KOPT-K1 (cell line): ENCODE measurements around the gene RAB1A.

ENCODE experiments used
- H3K27ac ChIP-seq: fragments of 200-600 bp; sonication (generic); 2 replicates; pipeline ENCODE4 v1.5.1; 2016; ENCODE audit warnings: antibody characterized with exemption, mild to moderate bottlenecking, low read depth, low read length; ENCODE audit not compliant: poor library complexity, severe bottlenecking
- H3K36me3 ChIP-seq: fragments of 200-600 bp; sonication (generic); 2 replicates; pipeline ENCODE4 v1.5.1; 2017; ENCODE audit warnings: antibody characterized with exemption, mild to moderate bottlenecking, low read length, moderate library complexity; ENCODE audit not compliant: insufficient read depth
- H3K9me3 ChIP-seq: fragments of 200-600 bp; sonication (generic); 2 replicates; pipeline ENCODE4 v1.5.1; 2017; ENCODE audit warnings: antibody characterized with exemption, low read length, mild to moderate bottlenecking; ENCODE audit not compliant: insufficient read depth, poor library complexity, severe bottlenecking

RAB1A gene

DNA sequence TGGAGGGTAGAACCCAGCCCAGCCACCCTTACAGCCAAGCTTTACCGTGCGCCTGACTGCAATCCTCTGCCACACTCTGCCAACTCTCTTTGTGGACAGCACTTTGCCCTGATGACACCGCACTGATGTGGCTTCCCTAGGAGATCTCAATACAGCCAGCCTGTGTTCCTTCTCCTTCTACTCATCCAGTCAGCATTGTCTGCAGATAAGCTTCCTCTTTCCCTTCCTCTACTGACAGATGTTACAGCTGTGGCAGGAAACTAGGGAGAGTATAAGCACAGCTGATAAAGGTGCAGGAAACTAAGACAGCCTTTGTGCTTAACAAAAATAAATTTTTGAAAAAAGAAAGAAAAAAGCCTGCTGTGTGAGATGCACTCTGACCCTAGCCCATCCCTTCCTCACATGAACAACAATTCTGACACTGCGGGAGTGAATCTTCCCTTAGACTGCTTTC lies 48.6 kb downstream of the RAB1A start:
- Histone ChIP-seq H3K36me3 (peaks cover 93% of the 10 kb centered on the region), H3K9me3 (no peaks in the 10 kb centered on the region), H3K27ac (no peak overlapping the region)

DNA sequence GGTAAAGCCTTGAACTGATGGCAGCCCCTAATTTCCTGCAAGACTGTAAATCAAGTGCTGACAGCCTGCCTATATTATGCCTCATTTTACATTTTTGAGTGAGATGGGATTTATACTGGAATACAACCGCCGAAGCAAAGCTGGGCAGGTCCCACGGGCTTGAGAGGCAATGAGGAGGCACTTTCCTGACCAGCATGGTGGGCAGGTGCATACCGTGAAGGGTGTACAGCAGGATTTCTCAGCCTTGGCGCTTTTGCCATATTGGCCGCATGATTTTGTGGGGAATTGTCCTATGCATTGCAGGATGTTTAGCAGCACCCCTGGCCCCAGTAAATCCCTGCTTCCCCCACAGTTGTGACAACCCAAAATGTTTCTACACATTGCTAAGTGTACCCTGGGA lies 50.9 kb downstream of the RAB1A start:
- H3K27ac ChIP-seq: no peak overlapping the region
- H3K9me3 ChIP-seq: no peaks in the 10 kb centered on the region
- H3K36me3 ChIP-seq: peaks cover 93% of the 10 kb centered on the region

DNA sequence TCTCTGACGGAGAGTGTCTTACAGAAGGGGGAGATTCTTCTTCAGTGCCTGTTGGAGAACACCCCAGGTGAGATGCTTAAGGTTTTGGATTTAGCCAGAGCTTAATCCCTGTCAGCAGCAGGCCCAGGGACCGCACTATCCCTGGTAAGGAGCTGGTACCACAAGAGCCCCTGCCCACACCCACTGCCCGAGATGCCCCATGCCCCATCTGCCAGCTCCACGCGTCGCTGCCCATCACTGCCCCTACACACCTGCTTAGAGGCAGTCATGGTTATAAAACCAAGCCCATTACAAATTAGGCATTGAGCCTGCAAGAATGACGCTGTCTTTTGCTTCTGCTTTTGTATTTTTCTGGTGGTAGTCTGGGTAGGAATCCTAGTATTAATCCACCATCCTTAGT lies 52.0 kb downstream of the RAB1A start:
- peaks cover 93% of the 10 kb centered on the region for H3K36me3 ChIP-seq
- H3K27ac ChIP-seq: no peak overlapping the region
- H3K9me3 ChIP-seq: no peaks in the 10 kb centered on the region

DNA sequence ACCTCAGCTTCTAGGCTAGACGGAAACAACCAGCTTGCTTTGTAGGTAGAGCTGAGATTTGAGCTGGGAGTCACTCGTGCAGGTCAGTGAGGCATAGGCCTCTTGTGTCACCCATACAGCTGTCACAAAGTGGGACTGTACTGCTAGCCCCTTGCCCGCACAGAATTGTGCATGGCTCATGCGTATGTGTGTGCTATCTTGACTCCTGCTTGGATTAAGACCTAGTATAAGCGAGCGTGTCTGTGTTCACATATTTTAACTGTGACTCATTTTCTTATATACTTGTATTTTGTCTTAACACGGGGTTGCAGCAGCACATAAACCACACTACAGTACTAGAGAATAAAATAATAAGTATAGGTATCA lies 53.6 kb downstream of the RAB1A start:
- Histone ChIP-seq H3K36me3 (peaks cover 93% of the 10 kb centered on the region), H3K9me3 (no peaks in the 10 kb centered on the region), H3K27ac (no peak overlapping the region)

DNA sequence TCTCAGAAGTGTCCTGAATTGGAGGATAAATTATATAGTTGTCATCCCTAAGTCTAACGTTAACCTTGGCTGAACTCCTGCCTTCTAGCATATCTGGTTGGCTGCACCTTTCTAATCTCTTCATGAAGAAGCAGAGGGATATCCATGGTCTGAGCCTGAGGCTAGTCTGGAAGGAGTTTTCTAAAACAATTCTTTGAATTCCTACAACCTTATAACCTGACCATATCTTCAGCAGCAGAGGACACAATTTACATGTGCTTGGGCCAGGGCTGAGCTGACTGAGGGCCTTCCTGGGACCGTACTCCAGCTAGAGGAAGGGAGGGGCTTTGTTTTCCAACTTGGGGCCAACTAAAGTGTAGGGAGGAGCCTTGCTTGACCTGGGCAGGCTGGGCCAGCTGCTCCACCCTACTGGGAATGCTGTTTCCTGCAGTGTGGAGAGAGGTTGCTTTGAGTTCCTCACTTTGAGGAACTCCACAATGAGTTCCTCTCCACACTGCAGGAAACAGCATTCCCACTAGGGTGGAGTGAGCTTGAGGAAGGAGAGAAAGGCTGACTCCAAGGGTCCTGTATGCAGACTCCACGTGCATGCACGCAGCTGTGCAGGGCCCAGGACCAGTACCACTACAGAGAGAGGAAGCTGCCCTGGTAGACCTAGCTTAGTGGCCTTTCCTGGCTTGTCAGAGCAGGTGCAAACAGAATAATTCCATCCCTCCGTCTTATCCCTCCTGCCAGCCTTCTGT lies 54.1 kb downstream of the RAB1A start:
- Histone ChIP-seq H3K36me3 (peaks cover 93% of the 10 kb centered on the region), H3K9me3 (no peaks in the 10 kb centered on the region), H3K27ac (no peak overlapping the region)

DNA sequence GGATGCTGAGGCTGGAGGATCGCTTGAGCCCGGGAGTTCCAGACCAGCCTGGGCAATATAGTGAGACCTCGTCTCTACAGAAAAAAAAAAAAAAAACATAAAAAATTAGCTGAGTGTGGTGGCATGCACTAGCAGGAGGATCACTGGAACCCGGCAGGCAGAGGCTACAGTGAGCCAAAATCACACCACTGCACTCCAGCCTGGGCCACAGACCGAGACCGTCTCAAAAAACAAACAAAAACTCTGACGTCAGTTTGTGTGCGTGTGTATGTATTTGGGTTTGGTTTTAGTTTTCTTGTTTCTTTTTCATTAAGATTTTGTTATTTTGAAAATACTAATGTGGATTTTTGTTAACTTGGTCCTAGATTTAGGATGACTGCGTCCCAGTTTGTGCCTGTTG lies 54.7 kb downstream of the RAB1A start:
- peaks cover 94% of the 10 kb centered on the region for H3K36me3 ChIP-seq
- H3K27ac ChIP-seq: no peak overlapping the region
- no peaks in the 10 kb centered on the region for H3K9me3 ChIP-seq

DNA sequence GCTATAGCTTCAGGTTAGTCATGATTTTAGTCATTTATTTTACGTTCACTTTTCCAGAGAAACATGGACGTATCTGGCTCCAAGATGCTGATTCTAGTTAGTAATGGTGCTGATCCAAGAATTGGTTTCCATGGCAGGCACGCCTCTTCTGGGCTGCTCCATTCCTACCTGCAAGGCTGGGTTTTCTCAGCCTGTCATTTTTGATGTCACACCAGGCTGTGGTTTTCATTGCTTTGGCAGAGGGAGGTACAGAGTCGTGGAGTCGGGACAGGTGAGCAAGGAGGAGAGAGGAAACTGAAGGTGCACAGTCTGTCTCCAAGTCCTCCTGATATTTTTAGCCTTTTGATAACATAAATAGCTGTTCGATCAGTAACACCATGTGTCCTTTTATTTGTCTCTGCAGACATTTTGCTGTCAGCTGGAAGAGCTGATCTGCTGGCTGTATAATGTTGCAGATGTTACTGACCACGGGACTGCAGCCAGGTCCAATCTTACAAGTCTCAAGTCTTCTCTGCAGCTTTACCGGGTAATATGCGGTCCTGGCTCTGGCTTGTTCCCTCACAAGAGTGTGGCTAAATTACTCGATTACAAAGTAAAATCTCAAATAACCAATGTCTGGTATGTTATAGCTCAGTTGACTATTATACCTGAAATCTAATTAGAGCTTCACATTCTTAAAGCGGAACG lies 55.9 kb downstream of the RAB1A start:
- Histone ChIP-seq H3K9me3 (no peaks in the 10 kb centered on the region), H3K36me3 (peaks cover 90% of the 10 kb centered on the region), H3K27ac (no peak overlapping the region)

DNA sequence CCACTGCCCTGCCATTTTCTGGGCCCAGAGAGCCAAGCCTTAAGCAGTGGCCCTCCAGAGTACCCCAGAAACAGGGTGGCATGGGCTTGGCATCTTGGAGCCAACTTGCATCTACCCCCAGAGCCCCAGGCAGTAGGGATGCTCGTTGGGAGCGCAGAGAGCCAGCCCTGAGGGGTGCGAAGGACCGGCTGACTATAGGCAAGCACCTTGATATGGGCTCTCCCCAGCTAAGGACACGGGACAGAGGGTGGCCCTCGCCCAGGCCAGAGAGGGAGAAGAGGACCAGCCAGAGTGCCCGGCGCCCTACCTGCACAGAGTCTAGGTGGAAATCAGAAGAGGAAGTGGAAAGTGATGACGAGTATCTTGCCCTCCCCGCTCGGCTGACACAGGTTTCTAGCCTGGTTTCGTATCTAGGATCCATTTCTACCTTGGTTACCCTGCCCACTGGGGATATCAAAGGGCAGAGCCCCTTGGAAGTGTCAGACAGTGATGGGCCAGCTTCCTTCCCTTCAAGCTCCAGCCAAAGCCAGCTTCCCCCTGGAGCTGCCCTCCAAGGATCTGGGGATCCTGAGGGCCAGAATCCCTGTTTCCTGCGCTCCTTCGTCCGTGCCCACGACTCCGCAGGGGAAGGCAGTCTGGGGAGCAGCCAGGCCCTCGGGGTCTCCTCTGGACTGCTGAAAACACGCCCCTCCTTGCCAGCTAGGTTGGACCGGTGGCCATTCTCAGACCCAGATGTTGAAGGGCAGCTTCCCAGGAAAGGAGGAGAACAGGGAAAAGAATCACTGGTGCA lies 57.5 kb downstream of the RAB1A start:
- Histone ChIP-seq H3K27ac (no peak overlapping the region), H3K9me3 (no peaks in the 10 kb centered on the region), H3K36me3 (peaks cover 74% of the 10 kb centered on the region)

DNA sequence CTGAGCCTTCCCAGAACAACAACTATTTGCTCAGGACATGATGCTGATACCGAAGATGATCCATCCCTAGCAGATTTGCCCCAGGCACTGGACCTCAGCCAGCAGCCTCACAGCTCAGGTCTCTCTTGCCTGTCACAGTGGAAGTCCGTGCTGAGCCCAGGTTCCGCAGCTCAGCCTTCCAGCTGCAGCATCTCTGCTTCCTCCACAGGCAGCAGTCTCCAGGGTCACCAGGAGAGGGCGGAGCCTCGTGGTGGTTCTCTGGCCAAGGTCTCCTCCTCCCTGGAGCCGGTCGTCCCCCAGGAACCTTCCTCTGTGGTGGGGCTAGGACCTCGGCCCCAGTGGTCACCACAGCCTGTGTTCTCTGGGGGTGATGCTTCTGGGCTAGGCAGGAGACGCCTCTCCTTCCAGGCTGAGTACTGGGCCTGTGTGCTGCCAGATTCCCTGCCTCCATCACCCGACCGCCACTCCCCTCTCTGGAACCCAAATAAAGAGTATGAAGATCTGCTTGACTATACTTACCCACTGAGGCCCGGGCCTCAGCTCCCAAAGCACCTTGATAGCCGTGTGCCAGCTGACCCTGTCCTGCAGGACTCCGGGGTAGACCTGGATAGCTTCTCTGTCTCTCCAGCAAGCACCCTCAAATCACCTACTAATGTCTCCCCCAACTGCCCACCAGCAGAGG lies 58.3 kb downstream of the RAB1A start:
- peaks cover 71% of the 10 kb centered on the region for H3K36me3 ChIP-seq

DNA sequence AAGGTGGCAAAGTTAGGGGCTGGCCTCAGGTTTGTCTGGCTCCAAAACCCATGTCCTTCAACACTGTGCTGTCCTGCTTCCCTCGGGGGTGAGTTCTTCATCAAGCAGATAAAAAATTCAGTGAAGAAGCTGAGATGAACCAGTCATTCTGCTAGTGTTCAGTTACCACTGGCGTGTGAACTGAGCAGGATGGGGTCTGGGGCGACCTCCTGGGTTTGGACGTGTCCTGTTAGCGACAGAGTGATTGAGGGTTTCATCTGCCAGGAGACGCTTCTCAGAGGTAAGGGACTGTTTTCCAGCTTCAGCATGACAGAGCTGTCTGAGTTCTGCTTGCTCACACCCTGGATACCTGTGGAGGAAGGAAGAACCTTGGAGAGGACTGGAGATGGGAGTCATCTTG lies 59.0 kb downstream of the RAB1A start:
- Histone ChIP-seq H3K9me3 (no peaks in the 10 kb centered on the region), H3K36me3 (peaks cover 65% of the 10 kb centered on the region), H3K27ac (no peak overlapping the region)

More for the DNA sequence above, 58.3 kb downstream of the RAB1A start:
- no peak overlapping the region for H3K27ac ChIP-seq
- H3K9me3 ChIP-seq: no peaks in the 10 kb centered on the region

DNA sequence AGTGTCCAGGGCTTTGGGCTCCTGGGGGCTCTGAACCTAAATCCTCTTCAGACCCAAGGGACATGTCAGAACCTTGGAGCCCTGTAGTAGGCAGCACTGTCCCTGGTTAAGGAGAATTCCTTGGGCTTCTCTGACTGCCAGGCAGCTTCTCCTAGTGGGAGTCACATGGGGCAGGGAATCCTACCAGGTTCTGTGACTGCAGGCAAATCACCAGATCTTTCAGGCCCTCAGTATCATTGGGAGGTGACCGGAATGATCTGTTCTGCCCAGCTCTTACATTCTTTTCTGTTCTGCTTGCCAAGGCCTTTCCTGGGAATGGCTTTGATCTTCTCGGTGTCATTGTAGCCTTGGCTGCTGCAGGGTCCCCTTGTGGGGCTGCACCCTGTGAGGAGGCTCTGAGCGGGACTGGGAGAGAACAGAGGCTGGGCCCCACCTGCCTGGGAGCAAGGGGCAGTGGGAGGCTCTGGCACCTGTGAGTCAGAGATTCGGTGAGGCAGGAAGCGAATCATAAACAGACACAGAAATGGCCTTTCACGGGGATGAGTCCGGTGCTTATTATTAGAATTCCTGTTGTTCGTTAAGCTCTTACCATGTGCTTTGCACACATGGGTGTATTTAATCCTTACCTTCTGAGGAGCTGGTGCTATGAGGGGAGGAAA lies 59.6 kb downstream of the RAB1A start:
- Histone ChIP-seq H3K36me3 (peaks cover 59% of the 10 kb centered on the region), H3K27ac (no peak overlapping the region), H3K9me3 (no peaks in the 10 kb centered on the region)

DNA sequence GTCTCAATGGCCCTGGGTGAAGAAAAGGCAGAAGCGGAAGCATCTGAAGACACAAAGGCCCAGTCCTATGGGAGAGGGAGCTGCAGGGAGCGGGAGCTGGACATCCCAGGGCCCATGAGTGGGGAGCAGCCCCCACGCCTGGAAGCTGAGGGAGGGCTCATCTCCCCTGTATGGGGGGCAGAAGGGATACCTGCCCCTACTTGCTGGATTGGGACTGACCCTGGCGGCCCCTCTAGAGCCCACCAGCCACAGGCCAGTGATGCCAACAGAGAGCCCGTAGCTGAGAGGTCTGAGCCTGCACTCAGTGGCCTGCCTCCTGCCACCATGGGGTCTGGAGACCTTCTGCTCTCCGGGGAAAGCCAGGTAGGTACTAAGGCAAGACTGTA lies 60.5 kb downstream of the RAB1A start:
- Histone ChIP-seq H3K36me3 (peaks cover 50% of the 10 kb centered on the region), H3K9me3 (no peaks in the 10 kb centered on the region), H3K27ac (no peak overlapping the region)

DNA sequence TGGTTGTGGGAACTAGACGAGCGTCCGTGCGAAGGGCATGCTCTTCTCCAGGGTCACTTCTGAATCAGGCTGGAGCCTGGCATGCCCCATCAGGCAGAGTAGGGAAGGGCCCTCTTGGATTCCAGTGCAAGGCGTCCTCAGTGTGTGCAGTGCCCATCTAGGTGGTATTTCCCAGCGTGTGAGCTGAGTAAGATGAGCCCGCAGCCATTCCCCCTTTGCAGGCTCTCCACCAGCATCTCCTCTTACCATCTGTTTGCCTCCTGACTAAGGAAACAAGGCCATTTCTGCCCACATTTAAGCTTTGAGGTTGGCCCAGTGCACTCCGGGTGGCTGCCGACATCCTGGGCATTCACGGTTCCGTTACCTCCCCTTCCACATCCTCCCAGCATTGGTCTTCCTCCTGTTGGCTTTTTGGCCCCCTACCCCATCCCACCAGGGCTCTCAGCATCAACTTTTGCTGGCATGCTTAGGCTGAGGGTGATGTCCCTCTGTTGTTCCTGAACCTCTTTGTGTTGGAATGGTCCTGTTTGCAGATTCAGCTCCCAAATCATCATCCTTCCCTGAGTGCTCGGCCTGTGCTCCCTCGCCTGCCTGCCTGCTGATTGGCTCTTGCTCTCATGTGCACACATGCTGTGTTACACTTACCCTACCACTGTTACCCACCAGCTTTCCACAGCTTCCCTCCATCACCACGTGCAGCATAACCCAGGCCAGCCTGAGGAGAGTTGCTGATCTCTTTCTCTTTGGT lies 61.9 kb downstream of the RAB1A start:
- Histone ChIP-seq H3K27ac (peak overlapping the region; percentile 43), H3K9me3 (no peaks in the 10 kb centered on the region), H3K36me3 (peaks cover 36% of the 10 kb centered on the region)
